ENCODE data around the gene ARL17B. TPM values are rescaled to one million over a fixed set of nuclear protein-coding genes. Genes with fewer than 3 reads are reported as not detected.
"Not testable (repeated sequence)": the region's sequence is repeated elsewhere in the genome, so short reads cannot be mapped to it uniquely, and the experiment has no call there.

The ARL17B gene
- total RNA-seq, 1 donor from 2014 or later: 15.3 TPM

DNA sequence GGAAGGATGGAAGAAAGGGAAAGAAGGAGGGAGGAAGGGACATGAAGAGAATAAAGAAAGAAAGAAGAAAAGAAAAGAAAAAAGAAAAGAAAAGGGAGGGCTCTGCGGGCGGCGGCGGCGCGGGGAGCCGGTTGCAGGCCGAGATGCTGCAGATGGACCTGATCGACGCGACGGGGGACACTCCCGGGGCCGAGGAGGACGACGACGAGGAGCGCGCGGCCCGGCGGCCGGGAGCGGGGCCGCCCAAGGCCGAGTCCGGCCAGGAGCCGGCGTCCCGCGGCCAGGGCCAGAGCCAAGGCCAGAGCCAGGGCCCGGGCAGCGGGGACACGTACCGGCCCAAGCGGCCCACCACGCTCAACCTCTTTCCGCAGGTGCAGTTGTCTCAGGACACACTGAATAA is 118.1 kb downstream of the ARL17B start:
- H3K36me3 Mint-ChIP-seq (ENCODE audit: unreplicated experiment); H3K27ac Mint-ChIP-seq (ENCODE audit: unreplicated experiment); H3K4me1 Mint-ChIP-seq (ENCODE audit: low read depth, unreplicated experiment); DNase-seq; H3K27me3 Mint-ChIP-seq (ENCODE audit: unreplicated experiment); H3K9me3 Mint-ChIP-seq (ENCODE audit: unreplicated experiment); H3K4me3 Mint-ChIP-seq (ENCODE audit: unreplicated experiment): not testable (repeated sequence)

- not testable (repeated sequence) for H3K36me3 Mint-ChIP-seq (ENCODE audit: unreplicated experiment); H3K27me3 Mint-ChIP-seq (ENCODE audit: unreplicated experiment); H3K27ac Mint-ChIP-seq (ENCODE audit: unreplicated experiment); H3K4me1 Mint-ChIP-seq (ENCODE audit: low read depth, unreplicated experiment); DNase-seq; H3K4me3 Mint-ChIP-seq (ENCODE audit: unreplicated experiment); H3K9me3 Mint-ChIP-seq (ENCODE audit: unreplicated experiment)
These were observed 130.2 kb downstream of the ARL17B start for GRCh38 chr17:46231359-46231758.

GRCh38 chr17:46225274-46225794 is 136.2 kb downstream of the ARL17B start:
- H3K27me3 Mint-ChIP-seq (ENCODE audit: unreplicated experiment); H3K9me3 Mint-ChIP-seq (ENCODE audit: unreplicated experiment); H3K36me3 Mint-ChIP-seq (ENCODE audit: unreplicated experiment); H3K4me1 Mint-ChIP-seq (ENCODE audit: low read depth, unreplicated experiment): not testable (repeated sequence)
- Mint-ChIP-seq H3K4me3 (ENCODE audit: unreplicated experiment) (peak overlapping the region; percentile 82), H3K27ac (ENCODE audit: unreplicated experiment) (peak overlapping the region; percentile 62)
- DNase-seq: peak; percentile 100

GRCh38 chr17:46224864-46225263 is 136.7 kb downstream of the ARL17B start:
- H3K27me3 Mint-ChIP-seq (ENCODE audit: unreplicated experiment); DNase-seq; H3K4me1 Mint-ChIP-seq (ENCODE audit: low read depth, unreplicated experiment); H3K9me3 Mint-ChIP-seq (ENCODE audit: unreplicated experiment); H3K36me3 Mint-ChIP-seq (ENCODE audit: unreplicated experiment); H3K4me3 Mint-ChIP-seq (ENCODE audit: unreplicated experiment); H3K27ac Mint-ChIP-seq (ENCODE audit: unreplicated experiment): not testable (repeated sequence)

Other genes with a start within 250 kb of the ARL17B start
- gene KANSL1, start 168.3 kb downstream of the ARL17B start, total RNA-seq (ENCODE audit: unreplicated experiment): 191 TPM
- 11.5 TPM for gene LRRC37A, start 66.6 kb downstream of the ARL17B start, total RNA-seq (ENCODE audit: unreplicated experiment)
- 29.2 TPM for gene LRRC37A2, start 150.7 kb upstream of the ARL17B start, total RNA-seq (ENCODE audit: unreplicated experiment)
- gene ARL17A, start 217.9 kb upstream of the ARL17B start, total RNA-seq (ENCODE audit: unreplicated experiment): 16.5 TPM
- gene NSF, start 228.9 kb upstream of the ARL17B start, total RNA-seq (ENCODE audit: unreplicated experiment): 57.0 TPM